Caco-2 (cell line): Measurements from ENCODE around the gene FAM180B. TPM values are rescaled to one million over a fixed set of nuclear protein-coding genes. Genes with fewer than 3 reads are reported as not detected.
A peak's percentile ranks its signal among the peaks of the same experiment; 100 is the strongest.

Experiments used
- BruUV-seq: library from RNA; stranded (reverse); fragments of 400-500 nt; replicated peaks from 2 replicates; lab custom pipeline; 2021; lab: Mats Ljungman, UMichigan
- CTCF ChIA-PET: fragments of 300-600 bp; sonication (Branson Sonifier 250); formaldehyde crosslinking; loops from one replicate; lab custom pipeline; 2022; ENCODE audit warnings: antibody characterized with exemption; lab: Charles Lee
- POLR2A ChIA-PET: fragments of 300-600 bp; sonication (Branson Sonifier 250); formaldehyde crosslinking; loops from one replicate; lab custom pipeline; 2022; ENCODE audit warnings: antibody characterized with exemption; lab: Charles Lee
- DNase-seq, 2 experiments: peaks; one replicate each; pipeline versions ENCODE4 v3.0.0 to v3.0.0-alpha.2; 2020 to 2022
- H3K27me3 ChIP-seq: replicated peaks from 2 replicates; pipeline ENCODE4 v1.6.0; 2011; ENCODE audit warnings: low read length; ENCODE audit not compliant: control insufficient read depth, insufficient read depth
- H3K36me3 ChIP-seq: 2 replicates; pipeline ENCODE4 v1.5.1; 2011; ENCODE audit warnings: low read length; ENCODE audit not compliant: control insufficient read depth, insufficient read depth
- H3K4me1 ChIP-seq: fragments of 250-450 bp; sonication (Bioruptor Pico); 2 replicates; pipeline ENCODE4 v1.5.1; 2020; ENCODE audit warnings: mild to moderate bottlenecking
- H3K4me3 ChIP-seq: 2 replicates; pipeline ENCODE4 v1.5.1; 2011; ENCODE audit warnings: low read depth, mild to moderate bottlenecking, control low read depth, low read length
- H3K9me3 ChIP-seq: fragments of 250-450 bp; sonication (Bioruptor Pico); 2 replicates; pipeline ENCODE4 v1.5.1; 2020; ENCODE audit warnings: mild to moderate bottlenecking, moderate library complexity
- H3K27ac Mint-ChIP-seq: one replicate; pipeline ENCODE4 v1.8.0; 2022; ENCODE audit warnings: mixed read lengths; ENCODE audit not compliant: unreplicated experiment
- H3K27me3 Mint-ChIP-seq: one replicate; pipeline ENCODE4 v1.8.0; 2022; ENCODE audit warnings: mixed read lengths; ENCODE audit not compliant: insufficient read depth, unreplicated experiment
- H3K36me3 Mint-ChIP-seq: one replicate; pipeline ENCODE4 v1.8.0; 2022; ENCODE audit warnings: mild to moderate bottlenecking, mixed read lengths; ENCODE audit not compliant: insufficient read depth, unreplicated experiment
- H3K4me1 Mint-ChIP-seq: one replicate; pipeline ENCODE4 v1.8.0; 2022; ENCODE audit warnings: low read depth, mixed read lengths; ENCODE audit not compliant: unreplicated experiment
- H3K4me3 Mint-ChIP-seq: one replicate; pipeline ENCODE4 v1.8.0; 2022; ENCODE audit warnings: mild to moderate bottlenecking, moderate library complexity, mixed read lengths; ENCODE audit not compliant: unreplicated experiment
- H3K9me3 Mint-ChIP-seq: one replicate; pipeline ENCODE4 v1.8.0; 2022; ENCODE audit warnings: mixed read lengths; ENCODE audit not compliant: unreplicated experiment
- CTCF ChIP-seq, 2 experiments: fragments of 200-600 bp in 1 of 2; IDR thresholded peaks; 1 replicate in 1 of 2; 2 replicates in 1 of 2; pipeline versions ENCODE4 v1.5.1 to v1.8.0; 2011 to 2022; ENCODE audit warnings: antibody characterized with exemption in 1 of 2, control low read depth in 1 of 2, inconsistent platforms in 1 of 2, low read depth in 1 of 2, low read length in 1 of 2, mild to moderate bottlenecking in 1 of 2, moderate library complexity in 1 of 2; ENCODE audit not compliant: insufficient read depth in 1 of 2, severe bottlenecking in 1 of 2, unreplicated experiment in 1 of 2
- intact Hi-C: fragments of 100-400 bp; cut with micrococcal nuclease; formaldehyde crosslinking; loops from one replicate; pipeline ENCODE4 v1.10.0; 2022; ENCODE audit not compliant: unreplicated experiment
- total RNA-seq: library from RNA; stranded (reverse); gene quantifications from 2 replicates; pipeline ENCODE4 v1.2.3, GENCODE V29; 2022

FAM180B gene
- total RNA-seq, 1 experiment from 2014 or later, result not detected

GRCh38 chr11:47550288-47551047 is 36.0 kb upstream of the FAM180B start:
- peaks cover 6% of the 10 kb centered on the region; the same call in 1 of the 2 replicates for H3K4me1 ChIP-seq
- Mint-ChIP-seq H3K9me3 (no peaks in the 10 kb centered on the region), H3K4me1 (peaks cover 8% of the 10 kb centered on the region), H3K27me3 (no peaks in the 10 kb centered on the region), H3K36me3 (peaks cover 46% of the 10 kb centered on the region), H3K4me3 (peak overlapping the region; percentile 94), H3K27ac (peak overlapping the region; percentile 93)
- no peak for TF ChIP-seq CTCF (IDR thresholded peaks at IDR 0.05; ENCODE audit: insufficient read depth in 1 of 2, low read depth in 1 of 2, low read length in 1 of 2, severe bottlenecking in 1 of 2, unreplicated experiment in 1 of 2)
- no peaks in the 10 kb centered on the region for H3K36me3 ChIP-seq
- H3K4me3 ChIP-seq, result no peak overlapping the region
- no TSS peak for BruUV-seq
- ChIA-PET CTCF (no interaction called here), POLR2A (no interaction called here)
- H3K9me3 ChIP-seq, result no peaks in the 10 kb centered on the region
- no peak for DNase-seq
- no peaks in the 10 kb centered on the region for H3K27me3 ChIP-seq
- intact Hi-C loops, result loop anchor here (10.0 kb wide), 1 partner anchor 66 kb away; no protein-coding TSS in a partner anchor

- intact Hi-C loops, result loop anchor here (10.0 kb wide), 1 partner anchor 66 kb away; no protein-coding TSS in a partner anchor
- Mint-ChIP-seq H3K27ac (peak overlapping the region; percentile 93), H3K27me3 (no peaks in the 10 kb centered on the region), H3K36me3 (peaks cover 46% of the 10 kb centered on the region), H3K9me3 (no peaks in the 10 kb centered on the region), H3K4me1 (peaks cover 8% of the 10 kb centered on the region), H3K4me3 (peak overlapping the region; percentile 94)
- H3K27me3 ChIP-seq, result no peaks in the 10 kb centered on the region
- no peak overlapping the region; the same call in 1 of the 2 replicates for H3K4me3 ChIP-seq
- H3K9me3 ChIP-seq, result no peaks in the 10 kb centered on the region
- TF ChIP-seq CTCF (IDR thresholded peaks at IDR 0.05; ENCODE audit: insufficient read depth in 1 of 2, low read depth in 1 of 2, low read length in 1 of 2, severe bottlenecking in 1 of 2, unreplicated experiment in 1 of 2), result peak; percentile 29 to 41
- POLR2A ChIA-PET, result interaction anchor here (0.7 to 1.5 kb wide), 2 partner anchors 11 to 14 kb away, joined by 4 to 5 read pairs; no protein-coding TSS in a partner anchor
- peak in 1 of 2 experiments; percentile 35 for DNase-seq
- no TSS peak for BruUV-seq
- CTCF ChIA-PET, result interaction anchor here (0.7 to 1.3 kb wide), 3 partner anchors 12 to 168 kb away, joined by 5 to 6 read pairs (median 6); partner anchors contain the start of gene PSMC3
- H3K36me3 ChIP-seq, result no peaks in the 10 kb centered on the region
- peaks cover 6% of the 10 kb centered on the region; the same call in 1 of the 2 replicates for H3K4me1 ChIP-seq
Observed at GRCh38 chr11:47551086-47551485, 35.4 kb upstream of the FAM180B start.

- Mint-ChIP-seq H3K9me3 (no peaks in the 10 kb centered on the region), H3K27me3 (no peaks in the 10 kb centered on the region), H3K4me1 (peaks cover 8% of the 10 kb centered on the region), H3K36me3 (peaks cover 45% of the 10 kb centered on the region), H3K4me3 (peak overlapping the region; percentile 94), H3K27ac (peak overlapping the region; percentile 93)
- peaks cover 6% of the 10 kb centered on the region; the same call in 1 of the 2 replicates for H3K4me1 ChIP-seq
- no peaks in the 10 kb centered on the region for H3K36me3 ChIP-seq
- BruUV-seq, result TSS peak; percentile 44
- no peak for TF ChIP-seq CTCF (IDR thresholded peaks at IDR 0.05; ENCODE audit: insufficient read depth in 1 of 2, low read depth in 1 of 2, low read length in 1 of 2, severe bottlenecking in 1 of 2, unreplicated experiment in 1 of 2)
- ChIA-PET CTCF (interaction anchor here (0.6 to 1.3 kb wide), 5 partner anchors 13 to 1005 kb away, joined by 4 to 6 read pairs (median 5); partner anchors contain the start of gene PSMC3), POLR2A (interaction anchor here (0.7 to 1.5 kb wide), 3 partner anchors 12 to 14 kb away, joined by 4 to 5 read pairs (median 4); no protein-coding TSS in a partner anchor)
- peak overlapping the region; percentile 96 for H3K4me3 ChIP-seq
- no peaks in the 10 kb centered on the region for H3K27me3 ChIP-seq
- intact Hi-C loops, result loop anchor here (2.0 to 10.0 kb wide), 2 partner anchors 21 to 67 kb away; no protein-coding TSS in a partner anchor
- DNase-seq, result peak; percentile 54 to 62
- H3K9me3 ChIP-seq, result no peaks in the 10 kb centered on the region
Observed at GRCh38 chr11:47552056-47552565, 34.4 kb upstream of the FAM180B start.
